ENCODE measurements around the gene PARD3. TPM values are rescaled to one million over a fixed set of nuclear protein-coding genes. Genes with fewer than 3 reads are reported as not detected.

The PARD3 gene
- total RNA-seq, 1 donor from 2014 or later, result 58.7 TPM

DNA sequence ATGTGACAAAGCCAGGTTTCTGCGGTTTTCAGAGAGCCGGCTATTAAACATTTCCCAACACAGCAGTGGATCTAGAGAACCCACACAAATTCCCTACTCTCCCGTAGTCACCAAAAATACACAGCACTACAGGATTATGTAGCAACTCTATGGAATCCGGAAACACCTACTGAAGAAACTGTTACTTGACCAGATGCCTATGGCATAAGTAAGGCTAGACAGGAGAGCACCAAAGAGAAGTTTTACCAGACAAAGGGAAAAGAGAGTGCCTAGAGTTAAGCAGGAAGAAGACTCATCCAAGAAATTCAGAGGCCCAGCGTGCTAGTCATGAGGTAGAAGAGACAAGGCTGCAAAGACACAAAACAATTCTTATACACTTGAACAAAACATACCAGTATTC lies 321.1 kb downstream of the PARD3 start:
- no peak for DNase-seq (ENCODE audit: low spot score)
- Histone ChIP-seq H3K9me3 (ENCODE audit: low read depth) (no peaks in the 10 kb centered on the region), H3K27me3 (no peaks in the 10 kb centered on the region), H3K9ac (no peak overlapping the region), H3K79me2 (ENCODE audit: low read depth) (no peaks in the 10 kb centered on the region), H3K4me3 (no peak overlapping the region), H3K36me3 (no peaks in the 10 kb centered on the region), H2AFZ (replicated peaks) (no peak overlapping the region), H3K27ac (no peak overlapping the region), H3F3A (ENCODE audit: low read depth) (no peaks in the 10 kb centered on the region), H3K4me1 (no peaks in the 10 kb centered on the region), H3K4me2 (no peak overlapping the region), H4K20me1 (ENCODE audit: low read depth) (no peaks in the 10 kb centered on the region)
- H3K9me3 Mint-ChIP-seq, result no peaks in the 10 kb centered on the region
- H3K4me1 Mint-ChIP-seq, result peaks cover 35% of the 10 kb centered on the region
- H3K36me3 Mint-ChIP-seq, result peaks cover 6% of the 10 kb centered on the region
- TF ChIP-seq, protein P1, sequence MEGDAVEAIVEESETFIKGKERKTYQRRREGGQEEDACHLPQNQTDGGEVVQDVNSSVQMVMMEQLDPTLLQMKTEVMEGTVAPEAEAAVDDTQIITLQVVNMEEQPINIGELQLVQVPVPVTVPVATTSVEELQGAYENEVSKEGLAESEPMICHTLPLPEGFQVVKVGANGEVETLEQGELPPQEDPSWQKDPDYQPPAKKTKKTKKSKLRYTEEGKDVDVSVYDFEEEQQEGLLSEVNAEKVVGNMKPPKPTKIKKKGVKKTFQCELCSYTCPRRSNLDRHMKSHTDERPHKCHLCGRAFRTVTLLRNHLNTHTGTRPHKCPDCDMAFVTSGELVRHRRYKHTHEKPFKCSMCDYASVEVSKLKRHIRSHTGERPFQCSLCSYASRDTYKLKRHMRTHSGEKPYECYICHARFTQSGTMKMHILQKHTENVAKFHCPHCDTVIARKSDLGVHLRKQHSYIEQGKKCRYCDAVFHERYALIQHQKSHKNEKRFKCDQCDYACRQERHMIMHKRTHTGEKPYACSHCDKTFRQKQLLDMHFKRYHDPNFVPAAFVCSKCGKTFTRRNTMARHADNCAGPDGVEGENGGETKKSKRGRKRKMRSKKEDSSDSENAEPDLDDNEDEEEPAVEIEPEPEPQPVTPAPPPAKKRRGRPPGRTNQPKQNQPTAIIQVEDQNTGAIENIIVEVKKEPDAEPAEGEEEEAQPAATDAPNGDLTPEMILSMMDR (IDR thresholded peaks at IDR 0.05), result no peak
- TF ChIP-seq EZH2 (IDR thresholded peaks at IDR 0.05), result no peak
- TF ChIP-seq EZH2phosphoT487 (IDR thresholded peaks at IDR 0.05), result no peak
- peak overlapping the region; percentile 14 for H3K27ac Mint-ChIP-seq
- H3K27me3 Mint-ChIP-seq (ENCODE audit: insufficient read depth, low read depth), result no peaks in the 10 kb centered on the region
- H3K4me3 Mint-ChIP-seq, result no peak overlapping the region

DNA sequence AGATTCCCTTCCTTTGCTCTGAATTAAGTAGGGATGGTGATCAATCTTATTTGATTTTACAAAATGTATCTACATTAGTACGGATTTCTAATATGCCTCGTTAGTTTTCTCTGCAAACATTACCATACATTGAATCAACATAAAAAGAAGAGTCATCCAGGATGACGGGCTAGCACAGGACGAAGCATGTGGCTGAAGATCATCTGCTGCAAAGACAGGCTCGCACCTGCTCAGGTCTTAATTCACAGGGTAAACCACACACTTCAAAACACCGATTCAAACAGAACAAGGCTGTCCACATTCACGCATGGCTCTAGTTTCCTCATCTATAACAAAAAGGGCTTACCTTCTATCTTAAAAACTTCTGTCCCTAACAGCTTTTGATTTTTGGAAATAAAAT lies 323.0 kb downstream of the PARD3 start:
- H3K79me2 ChIP-seq (ENCODE audit: low read depth), result no peaks in the 10 kb centered on the region
- TF ChIP-seq EZH2phosphoT487 (IDR thresholded peaks at IDR 0.05) (no peak), EZH2 (IDR thresholded peaks at IDR 0.05) (no peak)
- TF ChIP-seq, protein P1 (IDR thresholded peaks at IDR 0.05), result no peak
- no peak overlapping the region for H3K9ac ChIP-seq
- no peak for DNase-seq (ENCODE audit: low spot score)
- H3K36me3 ChIP-seq, result no peaks in the 10 kb centered on the region
- peaks cover 3% of the 10 kb centered on the region for H3K4me1 ChIP-seq
- H4K20me1 ChIP-seq (ENCODE audit: low read depth), result no peaks in the 10 kb centered on the region
- Mint-ChIP-seq H3K36me3 (peaks cover 6% of the 10 kb centered on the region), H3K27me3 (ENCODE audit: insufficient read depth, low read depth) (no peaks in the 10 kb centered on the region), H3K9me3 (no peaks in the 10 kb centered on the region), H3K4me3 (no peak overlapping the region), H3K27ac (peak overlapping the region; percentile 77), H3K4me1 (peaks cover 40% of the 10 kb centered on the region)
- no peaks in the 10 kb centered on the region for H3K27me3 ChIP-seq
- H3K27ac ChIP-seq, result no peak overlapping the region
- H3K4me2 ChIP-seq, result no peak overlapping the region
- H2AFZ ChIP-seq (replicated peaks), result no peak overlapping the region
- H3K9me3 ChIP-seq (ENCODE audit: low read depth), result no peaks in the 10 kb centered on the region
- H3F3A ChIP-seq (ENCODE audit: low read depth), result no peaks in the 10 kb centered on the region
- no peak overlapping the region for H3K4me3 ChIP-seq

DNA sequence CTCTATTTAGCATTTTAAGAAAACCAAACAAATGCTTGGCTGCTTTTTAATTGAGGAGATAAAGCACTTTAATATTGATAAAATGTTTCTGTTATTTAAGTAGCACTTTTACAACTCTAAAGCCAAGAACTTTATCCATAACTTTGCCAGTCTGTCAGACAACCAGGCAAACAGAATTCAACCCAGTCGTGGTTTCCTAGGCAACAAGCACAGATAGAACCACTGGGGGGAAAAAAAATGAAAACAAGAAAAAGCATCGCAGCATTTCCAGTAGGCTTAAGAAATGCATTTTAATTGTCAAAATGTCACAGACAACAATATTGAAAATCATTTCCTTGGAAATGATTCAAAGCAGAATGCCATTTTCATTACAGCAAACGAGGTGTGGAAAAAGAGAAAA lies 323.4 kb downstream of the PARD3 start:
- no peak overlapping the region for H3K4me3 Mint-ChIP-seq
- H3K9me3 ChIP-seq (ENCODE audit: low read depth), result no peaks in the 10 kb centered on the region
- TF ChIP-seq EZH2 (IDR thresholded peaks at IDR 0.05), result no peak
- no peak for TF ChIP-seq EZH2phosphoT487 (IDR thresholded peaks at IDR 0.05)
- TF ChIP-seq, protein P1 (IDR thresholded peaks at IDR 0.05), result no peak
- no peaks in the 10 kb centered on the region for H3K36me3 ChIP-seq
- H3K9me3 Mint-ChIP-seq, result no peaks in the 10 kb centered on the region
- no peak overlapping the region for H3K27ac Mint-ChIP-seq
- H3K4me1 ChIP-seq, result peaks cover 6% of the 10 kb centered on the region
- no peaks in the 10 kb centered on the region for H3K27me3 ChIP-seq
- no peak overlapping the region for H3K4me3 ChIP-seq
- no peak overlapping the region for H2AFZ ChIP-seq (replicated peaks)
- peaks cover 6% of the 10 kb centered on the region for H3K36me3 Mint-ChIP-seq
- H4K20me1 ChIP-seq (ENCODE audit: low read depth), result no peaks in the 10 kb centered on the region
- no peak for DNase-seq (ENCODE audit: low spot score)
- no peak overlapping the region for H3K9ac ChIP-seq
- H3F3A ChIP-seq (ENCODE audit: low read depth), result no peaks in the 10 kb centered on the region
- H3K27me3 Mint-ChIP-seq (ENCODE audit: insufficient read depth, low read depth), result no peaks in the 10 kb centered on the region
- H3K27ac ChIP-seq, result no peak overlapping the region
- H3K4me1 Mint-ChIP-seq, result peaks cover 42% of the 10 kb centered on the region
- H3K79me2 ChIP-seq (ENCODE audit: low read depth), result no peaks in the 10 kb centered on the region
- H3K4me2 ChIP-seq, result no peak overlapping the region

Data from neural progenitor cell (in vitro differentiated cells).